NCI-H524 (cell line): ENCODE data around the gene RASSF3.
"Not testable (repeated sequence)": the region's sequence is repeated elsewhere in the genome, so short reads cannot be mapped to it uniquely, and the experiment has no call there.

Experiments
- DNase-seq, 2 experiments: peaks; one replicate each; lab custom pipeline; 2025; lab: John Stamatoyannopoulos, UW

Gene RASSF3

GRCh38 chr12:64670019-64670418, 59.7 kb downstream of the RASSF3 start:
- no peak for DNase-seq

GRCh38 chr12:64670919-64671639, 60.8 kb downstream of the RASSF3 start:
- DNase-seq: no peak

GRCh38 chr12:64671681-64672080, 61.4 kb downstream of the RASSF3 start:
- DNase-seq: no peak

GRCh38 chr12:64672925-64673409, 62.7 kb downstream of the RASSF3 start:
- peak; percentile 28 to 54 for DNase-seq

GRCh38 chr12:64673490-64674169, 63.3 kb downstream of the RASSF3 start:
- peak; percentile 13 to 49 for DNase-seq

- DNase-seq: no peak
Observed at GRCh38 chr12:64674367-64674922, 64.2 kb downstream of the RASSF3 start.

- DNase-seq: peak in 1 of 2 experiments; percentile 62
Observed at GRCh38 chr12:64675795-64676194, 65.5 kb downstream of the RASSF3 start.

GRCh38 chr12:64678248-64678647, 68.0 kb downstream of the RASSF3 start:
- DNase-seq: no peak

- DNase-seq: no peak
Observed at GRCh38 chr12:64678835-64679234, 68.5 kb downstream of the RASSF3 start.

- DNase-seq: no peak
Observed at GRCh38 chr12:64679487-64680001, 69.2 kb downstream of the RASSF3 start.

- DNase-seq: no peak
Observed at GRCh38 chr12:64680235-64680634, 69.9 kb downstream of the RASSF3 start.

- no peak for DNase-seq
Observed at GRCh38 chr12:64681200-64682052, 71.1 kb downstream of the RASSF3 start.

- peak; percentile 64 to 65 for DNase-seq
Observed at GRCh38 chr12:64682572-64683277, 72.4 kb downstream of the RASSF3 start.

- DNase-seq: no peak
Observed at GRCh38 chr12:64683816-64684543, 73.7 kb downstream of the RASSF3 start.

- no peak for DNase-seq
Observed at GRCh38 chr12:64685050-64685449, 74.8 kb downstream of the RASSF3 start.

GRCh38 chr12:64685605-64686004, 75.3 kb downstream of the RASSF3 start:
- no peak for DNase-seq

GRCh38 chr12:64687816-64688215, 77.5 kb downstream of the RASSF3 start:
- no peak for DNase-seq

GRCh38 chr12:64688219-64688618, 77.9 kb downstream of the RASSF3 start:
- DNase-seq: no peak

- DNase-seq: no peak
Observed at GRCh38 chr12:64688715-64689114, 78.4 kb downstream of the RASSF3 start.

- DNase-seq: not testable (repeated sequence)
Observed at GRCh38 chr12:64690236-64690635, 79.9 kb downstream of the RASSF3 start.
